ENCODE results near the gene GSTA4. TPM values are rescaled to one million over a fixed set of nuclear protein-coding genes. Genes with fewer than 3 reads are reported as not detected.

Gene GSTA4
- total RNA-seq, 1 donor, result 46.3 TPM

GRCh38 chr6:52982680-52983079 is 12.4 kb downstream of the GSTA4 start:
- H3K4me3 ChIP-seq (ENCODE audit: low read depth, low read length), result no peak overlapping the region
- no peak for TF ChIP-seq CTCF (IDR thresholded peaks at IDR 0.05; ENCODE audit: insufficient read depth, low read length)
- no peak for DNase-seq (ENCODE audit: low read depth)

- peak; percentile 11 for DNase-seq (ENCODE audit: low read depth)
- H3K4me3 ChIP-seq (ENCODE audit: low read depth, low read length), result no peak overlapping the region
- TF ChIP-seq CTCF (IDR thresholded peaks at IDR 0.05; ENCODE audit: insufficient read depth, low read length), result no peak
Observed at GRCh38 chr6:52981222-52981900, 13.7 kb downstream of the GSTA4 start.

GRCh38 chr6:52976591-52977035 is 18.5 kb downstream of the GSTA4 start:
- TF ChIP-seq CTCF (IDR thresholded peaks at IDR 0.05; ENCODE audit: insufficient read depth, low read length), result no peak
- DNase-seq (ENCODE audit: low read depth), result no peak
- H3K4me3 ChIP-seq (ENCODE audit: low read depth, low read length), result no peak overlapping the region

GRCh38 chr6:52976149-52976548 is 18.9 kb downstream of the GSTA4 start:
- no peak overlapping the region for H3K4me3 ChIP-seq (ENCODE audit: low read depth, low read length)
- DNase-seq (ENCODE audit: low read depth), result no peak
- TF ChIP-seq CTCF (IDR thresholded peaks at IDR 0.05; ENCODE audit: insufficient read depth, low read length), result no peak

GRCh38 chr6:52975580-52975979 is 19.5 kb downstream of the GSTA4 start:
- DNase-seq (ENCODE audit: low read depth), result peak; percentile 66
- TF ChIP-seq CTCF (IDR thresholded peaks at IDR 0.05; ENCODE audit: insufficient read depth, low read length), result peak; percentile 24

GRCh38 chr6:52972989-52973388 is 22.1 kb downstream of the GSTA4 start:
- TF ChIP-seq CTCF (IDR thresholded peaks at IDR 0.05; ENCODE audit: insufficient read depth, low read length), result no peak
- no peak for DNase-seq (ENCODE audit: low read depth)

More at GRCh38 chr6:52975580-52975979, 19.5 kb downstream of the GSTA4 start:
- H3K4me3 ChIP-seq (ENCODE audit: low read depth, low read length), result no peak overlapping the region

GRCh38 chr6:52969359-52969758 is 25.7 kb downstream of the GSTA4 start:
- no peak overlapping the region for H3K4me3 ChIP-seq (ENCODE audit: low read depth, low read length)
- no peak for TF ChIP-seq CTCF (IDR thresholded peaks at IDR 0.05; ENCODE audit: insufficient read depth, low read length)
- DNase-seq (ENCODE audit: low read depth), result no peak

More at GRCh38 chr6:52972989-52973388, 22.1 kb downstream of the GSTA4 start:
- H3K4me3 ChIP-seq (ENCODE audit: low read depth, low read length), result no peak overlapping the region
